Heart left ventricle (tissue), 13 donors: Measurements from ENCODE around the gene DGCR6L.

ENCODE experiments used
- CTCF ChIP-seq, 12 donors: fragments of 200-600 bp; sonication (generic) in 4 of 12; IDR thresholded peaks; one replicate each; pipeline versions ENCODE4 v1.5.0 to v1.8.0; 2018 to 2022; ENCODE audit warnings: antibody characterized with exemption in 12 of 12, mild to moderate bottlenecking in 5 of 12
- POLR2A ChIP-seq, 2 donors: fragments of 450-650 bp; IDR thresholded peaks; one replicate each; pipeline ENCODE4 v1.6.1; 2017; ENCODE audit warnings: antibody characterized with exemption in 2 of 2, mild to moderate bottlenecking in 2 of 2, moderate library complexity in 2 of 2
- donor health status: ischemic (EF 13 %, LVEDD 7.1; RV severe dilation, severe dysfunction).
- donor health status: DM: no; HTN: yes; CAD: no.
- donor health status: DM: no; HTN: no; CAD: no.
- donor health status: ischemic (EF 25% LVEDD 6.9; RV normal size, moderate dysfunction).
- donor health status: ischemic (EF 25% LVEDD 5.7; RV mildly dilated, moderate dysfunction).
- donor health status: ischemic (EF 35%, LVEDD 5.7; RV mildly dilated, moderate dysfunction).
- donor health status: nonischemic (EF 11% LVEDD 7.7; RV severe dilation, severe dysfunction).
- donor health status: DM: yes; HTN: yes; CAD: no.
- donor health status: PGD.
- donor health status: ischemic (EF 29% LVEDD 5.4; RV normal size, mild dysfunction).
- donor health status: nonischemic (EF 23%, LVEDD 6.1; RV moderate dilation, normal function).

GRCh38 chr22:20267441-20268278 is 52.2 kb downstream of the DGCR6L start:
- no peak for TF ChIP-seq CTCF (IDR thresholded peaks at IDR 0.05)
- no peak for TF ChIP-seq POLR2A (IDR thresholded peaks at IDR 0.05)
